Loucy (cell line): ENCODE data around the gene PIGK.

Experiments
- CTCF ChIP-seq: fragments of 200-600 bp; sonication (generic); conservative IDR thresholded peaks from 2 replicates; pipeline ENCODE4 v1.5.1; 2014; ENCODE audit warnings: mild to moderate bottlenecking, antibody characterized with exemption, low read length
- EZH2phosphoT487 ChIP-seq: fragments of 200-600 bp; IDR thresholded peaks from 2 replicates; pipeline ENCODE4 v1.6.1; 2018; ENCODE audit warnings: antibody characterized with exemption, mild to moderate bottlenecking, moderate library complexity, borderline replicate concordance

DNA sequence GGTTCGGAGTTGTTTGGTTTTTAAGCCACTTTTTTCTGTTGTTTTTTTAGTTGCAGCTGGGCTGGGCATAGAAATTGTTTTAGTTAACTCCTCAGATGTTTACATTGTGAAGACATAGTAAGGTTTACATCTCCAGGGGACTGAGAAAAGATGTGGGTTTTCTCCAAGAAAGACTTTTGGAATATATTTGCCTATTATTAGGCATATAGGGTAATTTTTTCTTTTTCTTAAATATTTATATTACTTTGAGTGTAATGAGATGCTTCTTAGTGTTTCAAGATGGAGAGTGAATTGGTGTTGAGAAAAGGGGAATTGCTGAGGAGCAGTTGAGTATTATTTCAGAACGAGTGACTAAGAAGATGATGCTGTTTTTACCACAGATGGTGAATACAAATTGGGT lies 26.6 kb upstream of the PIGK start:
- TF ChIP-seq CTCF (no peak), EZH2phosphoT487 (no peak)
